Measurements from ENCODE around the gene SYTL3. TPM values are rescaled to one million over a fixed set of nuclear protein-coding genes. Genes with fewer than 3 reads are reported as not detected.

The SYTL3 gene
- total RNA-seq, 1 donor = 2.2 TPM

DNA sequence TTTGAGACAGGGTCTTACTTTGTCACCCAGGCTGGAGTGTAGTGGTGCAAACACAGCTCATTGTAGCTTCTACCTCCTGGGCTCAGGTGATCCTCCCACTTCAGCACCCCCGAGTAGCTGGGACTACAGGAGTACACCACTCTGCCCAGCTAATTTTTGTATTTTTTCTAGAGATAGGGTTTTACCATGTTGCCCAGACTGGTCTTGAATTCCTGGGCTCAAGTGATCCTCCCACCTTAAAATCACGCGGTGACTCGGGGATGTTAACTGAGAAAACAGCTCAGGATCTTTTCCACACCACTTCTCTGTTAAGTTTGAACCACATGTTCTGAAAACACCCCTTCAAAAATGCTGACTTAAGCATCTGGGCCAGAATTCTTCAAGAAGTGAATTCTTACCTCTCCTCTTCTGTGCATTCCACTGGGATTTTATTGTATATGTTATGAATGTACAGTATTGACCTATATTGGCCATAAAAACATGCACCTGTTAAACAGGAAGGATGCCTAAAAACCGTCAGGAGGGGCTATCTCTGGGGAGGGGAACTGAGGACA, 72.4 kb downstream of the SYTL3 start:
- no peaks in the 10 kb centered on the region for H3K27me3 ChIP-seq (ENCODE audit: insufficient read depth, low read length)
- no peak overlapping the region for H3K27ac ChIP-seq (ENCODE audit: low read depth, low read length)
- no peak for DNase-seq (ENCODE audit: insufficient read length, low spot score, missing footprints)
- H2AFZ ChIP-seq (ENCODE audit: low read length) = no peak overlapping the region
- peaks cover 3% of the 10 kb centered on the region for H4K20me1 ChIP-seq (ENCODE audit: insufficient read depth, low read length)
- H3K79me2 ChIP-seq (ENCODE audit: insufficient read depth, low read length) = no peaks in the 10 kb centered on the region
- no peak for TF ChIP-seq CTCF (IDR thresholded peaks at IDR 0.05; ENCODE audit: extremely low read depth, low read depth, low read length)
- H3K36me3 ChIP-seq (ENCODE audit: insufficient read depth, low read length) = peaks cover 6% of the 10 kb centered on the region
- H3K4me3 ChIP-seq (ENCODE audit: insufficient read depth, low read length) = no peak overlapping the region
- peaks cover 12% of the 10 kb centered on the region for H3K4me1 ChIP-seq (ENCODE audit: insufficient read depth, low read length)
- H3K4me2 ChIP-seq (ENCODE audit: insufficient read depth, low read length) = no peak overlapping the region
- no peaks in the 10 kb centered on the region for H3K9me3 ChIP-seq (ENCODE audit: low read depth, low read length)

DNA sequence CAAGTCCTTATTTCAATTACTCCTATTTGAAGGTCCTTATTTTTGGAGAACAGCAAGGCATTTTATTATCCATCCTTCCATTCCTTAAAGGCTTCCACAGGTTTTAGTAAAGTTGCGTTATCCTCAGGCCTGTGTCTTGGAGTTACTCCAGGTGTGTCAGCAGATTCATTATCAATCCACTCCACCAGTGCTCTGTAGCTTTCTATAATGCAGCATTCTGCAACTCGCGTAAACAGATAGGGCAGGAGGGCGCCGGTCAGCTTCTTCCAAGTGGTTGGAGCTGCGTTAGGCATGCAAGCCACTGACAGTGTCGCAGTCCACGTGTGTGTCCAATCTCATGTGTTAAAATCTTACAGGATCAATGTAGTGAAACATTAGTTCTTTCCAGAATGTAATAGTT, 75.8 kb downstream of the SYTL3 start:
- Histone ChIP-seq H3K4me1 (ENCODE audit: insufficient read depth, low read length) (peaks cover 4% of the 10 kb centered on the region), H3K79me2 (ENCODE audit: insufficient read depth, low read length) (no peaks in the 10 kb centered on the region), H2AFZ (ENCODE audit: low read length) (no peak overlapping the region), H4K20me1 (ENCODE audit: insufficient read depth, low read length) (peaks cover 3% of the 10 kb centered on the region), H3K27ac (ENCODE audit: low read depth, low read length) (no peak overlapping the region), H3K27me3 (ENCODE audit: insufficient read depth, low read length) (no peaks in the 10 kb centered on the region), H3K4me2 (ENCODE audit: insufficient read depth, low read length) (no peak overlapping the region), H3K4me3 (ENCODE audit: insufficient read depth, low read length) (no peak overlapping the region), H3K9me3 (ENCODE audit: low read depth, low read length) (no peaks in the 10 kb centered on the region), H3K36me3 (ENCODE audit: insufficient read depth, low read length) (peaks cover 6% of the 10 kb centered on the region)
- DNase-seq (ENCODE audit: insufficient read length, low spot score, missing footprints) = no peak
- TF ChIP-seq CTCF (IDR thresholded peaks at IDR 0.05; ENCODE audit: extremely low read depth, low read depth, low read length) = no peak

DNA sequence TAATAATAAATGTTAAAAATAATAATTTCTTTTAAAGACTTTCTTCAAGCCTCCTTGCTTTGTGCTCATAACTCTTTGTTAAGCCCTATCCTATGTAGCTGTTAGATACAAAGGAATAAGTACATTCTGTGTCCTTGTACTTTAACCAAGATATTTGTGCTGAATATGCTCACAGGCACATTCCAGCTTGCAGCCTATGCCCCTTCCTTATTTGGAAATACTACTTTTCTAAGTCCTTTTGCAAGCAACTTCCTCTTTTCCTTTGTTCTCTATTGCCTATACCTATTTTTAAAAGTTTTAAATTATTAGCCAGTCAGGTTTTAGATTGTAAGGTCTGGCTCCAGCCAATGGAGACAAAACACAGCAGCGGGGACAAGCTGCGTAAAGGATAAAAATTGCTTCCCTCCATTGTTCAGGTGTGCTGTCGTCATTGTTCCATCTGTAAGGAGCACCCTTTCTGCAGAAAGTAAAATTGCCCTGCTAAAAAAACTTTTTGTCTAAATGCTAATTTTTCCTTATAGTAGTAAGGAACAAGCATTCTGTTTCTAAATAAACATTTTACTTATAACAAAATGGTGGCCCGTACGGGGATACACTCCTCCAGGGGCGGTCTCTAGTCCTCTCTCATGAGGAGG, 80.2 kb downstream of the SYTL3 start:
- TF ChIP-seq CTCF (IDR thresholded peaks at IDR 0.05; ENCODE audit: extremely low read depth, low read depth, low read length) = no peak
- no peak overlapping the region for H3K27ac ChIP-seq (ENCODE audit: low read depth, low read length)
- no peaks in the 10 kb centered on the region for H3K9me3 ChIP-seq (ENCODE audit: low read depth, low read length)
- H3K27me3 ChIP-seq (ENCODE audit: insufficient read depth, low read length) = no peaks in the 10 kb centered on the region
- no peak overlapping the region for H3K4me3 ChIP-seq (ENCODE audit: insufficient read depth, low read length)
- no peaks in the 10 kb centered on the region for H3K79me2 ChIP-seq (ENCODE audit: insufficient read depth, low read length)
- no peak overlapping the region for H2AFZ ChIP-seq (ENCODE audit: low read length)
- no peak overlapping the region for H3K4me2 ChIP-seq (ENCODE audit: insufficient read depth, low read length)
- peaks cover 6% of the 10 kb centered on the region for H3K36me3 ChIP-seq (ENCODE audit: insufficient read depth, low read length)
- H4K20me1 ChIP-seq (ENCODE audit: insufficient read depth, low read length) = peaks cover 3% of the 10 kb centered on the region
- no peak for DNase-seq (ENCODE audit: insufficient read length, low spot score, missing footprints)
- no peaks in the 10 kb centered on the region for H3K4me1 ChIP-seq (ENCODE audit: insufficient read depth, low read length)

- Histone ChIP-seq H3K4me3 (ENCODE audit: insufficient read depth, low read length) (no peak overlapping the region), H3K4me2 (ENCODE audit: insufficient read depth, low read length) (no peak overlapping the region), H3K9me3 (ENCODE audit: low read depth, low read length) (no peaks in the 10 kb centered on the region), H3K36me3 (ENCODE audit: insufficient read depth, low read length) (peaks cover 5% of the 10 kb centered on the region), H2AFZ (ENCODE audit: low read length) (no peak overlapping the region), H3K27me3 (ENCODE audit: insufficient read depth, low read length) (no peaks in the 10 kb centered on the region), H3K4me1 (ENCODE audit: insufficient read depth, low read length) (no peaks in the 10 kb centered on the region), H4K20me1 (ENCODE audit: insufficient read depth, low read length) (peaks cover 3% of the 10 kb centered on the region), H3K79me2 (ENCODE audit: insufficient read depth, low read length) (no peaks in the 10 kb centered on the region), H3K27ac (ENCODE audit: low read depth, low read length) (no peak overlapping the region)
- no peak for DNase-seq (ENCODE audit: insufficient read length, low spot score, missing footprints)
- TF ChIP-seq CTCF (IDR thresholded peaks at IDR 0.05; ENCODE audit: extremely low read depth, low read depth, low read length) = no peak
Observed at GRCh38 chr6:158730541-158730907, 80.7 kb downstream of the SYTL3 start.
